ENCODE measurements around the gene CAMK2N1. TPM values are rescaled to one million over a fixed set of nuclear protein-coding genes. Genes with fewer than 3 reads are reported as not detected.

Gene CAMK2N1
- total RNA-seq, 2 experiments from 2014 or later, result 0.57 to 0.69 TPM

DNA sequence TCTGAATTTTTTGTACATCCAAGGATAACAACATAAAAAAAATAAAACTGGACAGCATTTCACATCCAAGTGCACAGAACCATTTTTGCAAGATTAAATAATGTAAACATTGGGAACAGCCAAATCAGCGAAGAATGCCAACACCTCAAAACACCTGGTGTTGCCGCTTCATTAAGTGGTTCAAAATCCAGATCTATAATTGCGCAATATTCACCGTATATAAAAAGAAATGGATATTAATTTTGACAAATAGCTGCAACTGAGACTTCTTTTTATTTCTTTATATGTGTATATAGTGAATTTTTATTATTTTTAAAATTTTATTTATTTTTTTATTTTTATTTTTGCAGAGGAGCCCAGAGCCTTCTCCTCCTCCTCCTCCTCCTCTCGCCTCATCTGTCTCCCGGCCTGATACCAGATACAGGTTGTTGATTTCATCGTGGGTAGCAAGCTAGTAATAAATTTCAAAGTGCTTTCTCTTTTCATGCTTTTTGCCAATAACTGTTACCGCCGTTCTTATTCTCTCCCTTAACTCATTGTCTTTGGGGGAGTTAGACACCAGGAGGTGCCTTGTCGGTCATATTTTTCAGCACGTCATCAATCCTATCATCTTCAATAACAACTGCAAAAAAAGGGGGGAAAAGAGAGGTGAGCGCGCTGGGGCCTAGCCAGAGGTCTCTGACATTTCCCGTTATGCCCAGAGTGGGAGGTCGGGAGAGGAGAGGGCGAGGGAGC, 2.7 kb downstream of the CAMK2N1 start:
- no peaks in the 10 kb centered on the region for H3K36me3 Mint-ChIP-seq (ENCODE audit: low read depth)
- H3K27ac Mint-ChIP-seq, result no peak overlapping the region
- H3K27me3 Mint-ChIP-seq (ENCODE audit: low read depth), result peaks cover 48% of the 10 kb centered on the region
- no peak for DNase-seq
- H3K4me1 Mint-ChIP-seq (ENCODE audit: low read depth), result peaks cover 13% of the 10 kb centered on the region
- intact Hi-C loops (cut with micrococcal nuclease), result no loop called here
- H3K9me3 Mint-ChIP-seq, result no peaks in the 10 kb centered on the region
- CTCF ChIA-PET, result interaction anchor here (0.7 to 2.2 kb wide), 6 partner anchors 11 to 271 kb away, joined by 3 to 7 read pairs (median 4); no protein-coding TSS in a partner anchor
- H3K4me3 Mint-ChIP-seq, result no peak overlapping the region

DNA sequence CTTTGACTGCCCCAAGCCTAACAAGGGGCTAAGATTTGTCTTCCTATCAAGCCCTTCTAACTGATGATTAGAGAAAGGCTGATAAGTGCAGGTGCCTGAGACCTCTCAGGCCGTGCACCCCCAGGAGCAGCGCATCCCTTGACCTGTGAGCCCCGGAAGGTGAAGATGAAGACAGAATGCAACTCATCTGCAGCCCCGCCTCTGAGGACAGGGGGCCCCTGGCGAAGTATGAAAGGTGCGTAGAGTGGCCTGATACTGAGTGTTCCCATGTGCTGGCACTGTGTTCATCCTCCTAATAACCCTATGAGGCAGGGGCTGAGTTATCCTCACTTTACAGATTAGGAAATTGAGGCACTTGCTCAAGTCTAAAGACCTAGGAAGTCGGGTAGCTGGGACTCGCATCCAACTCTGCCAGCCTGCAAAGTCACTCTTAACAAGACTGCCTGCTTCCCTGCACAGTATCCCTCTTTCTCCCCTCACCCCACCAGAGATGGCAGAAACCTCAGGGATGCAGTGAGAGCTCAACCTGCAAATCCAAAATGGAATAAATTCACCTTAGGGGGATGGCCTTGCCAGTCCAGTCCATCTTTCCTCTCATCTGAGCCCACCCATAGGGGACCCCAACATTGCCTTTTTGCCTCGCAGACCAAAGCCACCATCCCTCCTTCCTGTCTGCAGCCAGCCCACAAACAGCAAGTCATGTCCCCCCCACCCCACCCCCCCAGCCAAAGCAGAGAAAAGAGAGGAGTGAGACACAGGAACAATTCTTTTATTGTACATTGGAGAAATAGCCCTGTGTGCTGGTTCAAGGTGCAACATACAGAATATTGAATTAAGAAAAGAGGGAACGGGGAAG, 4.1 kb downstream of the CAMK2N1 start:
- H3K4me3 Mint-ChIP-seq, result no peak overlapping the region
- no peaks in the 10 kb centered on the region for H3K9me3 Mint-ChIP-seq
- H3K27ac Mint-ChIP-seq, result no peak overlapping the region
- peaks cover 48% of the 10 kb centered on the region for H3K27me3 Mint-ChIP-seq (ENCODE audit: low read depth)
- no peak for DNase-seq
- CTCF ChIA-PET, result interaction anchor here (1.0 to 1.6 kb wide), 2 partner anchors 12 to 105 kb away, joined by 3 to 4 read pairs; no protein-coding TSS in a partner anchor
- peaks cover 11% of the 10 kb centered on the region for H3K4me1 Mint-ChIP-seq (ENCODE audit: low read depth)
- intact Hi-C loops (cut with micrococcal nuclease), result no loop called here
- H3K36me3 Mint-ChIP-seq (ENCODE audit: low read depth), result no peaks in the 10 kb centered on the region

DNA sequence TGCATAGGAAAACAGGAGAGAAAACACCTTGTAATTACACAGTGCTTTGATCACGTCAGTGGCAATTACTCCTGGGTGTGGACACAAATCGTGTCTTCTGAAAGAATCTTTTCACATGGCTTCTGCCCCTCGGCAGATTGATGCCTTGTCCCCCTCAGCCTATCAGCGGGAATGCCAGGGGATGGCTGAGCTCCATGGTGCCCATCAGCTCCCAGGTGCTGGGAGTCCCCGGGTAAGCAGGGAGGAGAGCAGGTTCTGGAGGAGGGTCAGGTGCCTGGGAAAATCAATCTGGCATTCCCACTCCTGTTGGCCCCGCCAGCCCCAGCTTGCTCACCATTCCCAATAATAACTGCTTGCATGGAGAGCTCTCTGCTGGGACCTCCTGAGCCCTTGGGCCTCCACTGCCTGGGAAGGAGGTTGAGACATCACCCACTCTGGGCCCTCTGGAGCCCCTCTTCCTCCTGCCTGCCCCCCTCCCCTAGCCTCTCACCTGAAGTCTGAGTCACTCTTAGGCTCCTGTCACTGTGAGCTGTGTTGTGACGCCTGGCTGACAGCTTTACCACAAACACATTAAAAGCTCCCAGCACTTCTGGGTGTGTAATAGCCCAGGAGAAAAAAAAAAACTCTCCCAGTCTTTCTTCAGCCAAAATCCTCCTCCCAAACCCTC, 4.9 kb downstream of the CAMK2N1 start:
- CTCF ChIA-PET, result interaction anchor here (0.7 kb wide), 1 partner anchor 122 kb away, joined by 3 read pairs; no protein-coding TSS in a partner anchor
- no peak overlapping the region for H3K4me3 Mint-ChIP-seq
- H3K4me1 Mint-ChIP-seq (ENCODE audit: low read depth), result peaks cover 11% of the 10 kb centered on the region
- no peaks in the 10 kb centered on the region for H3K9me3 Mint-ChIP-seq
- no peak for DNase-seq
- intact Hi-C loops (cut with micrococcal nuclease), result no loop called here
- no peaks in the 10 kb centered on the region for H3K36me3 Mint-ChIP-seq (ENCODE audit: low read depth)
- peaks cover 52% of the 10 kb centered on the region for H3K27me3 Mint-ChIP-seq (ENCODE audit: low read depth)
- no peak overlapping the region for H3K27ac Mint-ChIP-seq

DNA sequence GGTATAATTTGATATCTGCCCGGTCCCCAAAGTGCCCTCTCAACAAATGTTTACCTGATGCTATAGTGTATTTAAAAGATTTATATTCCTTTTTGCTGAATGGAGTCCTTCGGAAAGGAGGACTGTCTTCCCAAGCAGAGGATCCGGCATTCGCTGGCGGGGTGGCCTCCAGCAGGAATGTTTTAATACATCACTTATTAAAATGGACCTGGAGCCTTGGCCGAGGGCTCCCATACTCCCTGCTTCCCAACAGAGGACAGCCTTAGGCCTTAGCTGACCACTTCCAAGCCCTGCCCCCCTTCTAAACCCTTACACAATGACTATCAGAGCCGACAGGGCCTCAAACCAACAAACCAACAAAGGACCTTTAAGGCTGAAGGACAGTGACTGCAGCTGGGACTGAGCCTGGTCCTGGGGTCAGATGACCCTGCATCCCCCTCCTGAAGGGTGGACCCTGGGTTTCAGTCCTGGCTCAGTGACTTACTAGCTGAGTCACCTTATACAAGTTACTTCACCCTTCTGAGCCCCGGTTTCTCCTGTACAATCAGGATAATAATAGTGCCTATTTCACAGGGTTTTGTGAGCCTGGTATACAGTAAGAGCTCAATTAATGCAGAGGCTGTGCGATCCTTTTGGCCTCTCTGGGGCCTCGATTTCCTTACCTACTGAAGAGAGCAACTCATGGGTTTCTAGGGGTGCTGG, 5.6 kb downstream of the CAMK2N1 start:
- H3K36me3 Mint-ChIP-seq (ENCODE audit: low read depth), result no peaks in the 10 kb centered on the region
- H3K9me3 Mint-ChIP-seq, result no peaks in the 10 kb centered on the region
- CTCF ChIA-PET, result interaction anchor here (0.7 kb wide), 1 partner anchor 121 kb away, joined by 3 read pairs; no protein-coding TSS in a partner anchor
- no peak for DNase-seq
- H3K4me3 Mint-ChIP-seq, result no peak overlapping the region
- H3K27ac Mint-ChIP-seq, result no peak overlapping the region
- H3K4me1 Mint-ChIP-seq (ENCODE audit: low read depth), result peaks cover 8% of the 10 kb centered on the region
- intact Hi-C loops (cut with micrococcal nuclease), result no loop called here
- H3K27me3 Mint-ChIP-seq (ENCODE audit: low read depth), result peaks cover 59% of the 10 kb centered on the region

DNA sequence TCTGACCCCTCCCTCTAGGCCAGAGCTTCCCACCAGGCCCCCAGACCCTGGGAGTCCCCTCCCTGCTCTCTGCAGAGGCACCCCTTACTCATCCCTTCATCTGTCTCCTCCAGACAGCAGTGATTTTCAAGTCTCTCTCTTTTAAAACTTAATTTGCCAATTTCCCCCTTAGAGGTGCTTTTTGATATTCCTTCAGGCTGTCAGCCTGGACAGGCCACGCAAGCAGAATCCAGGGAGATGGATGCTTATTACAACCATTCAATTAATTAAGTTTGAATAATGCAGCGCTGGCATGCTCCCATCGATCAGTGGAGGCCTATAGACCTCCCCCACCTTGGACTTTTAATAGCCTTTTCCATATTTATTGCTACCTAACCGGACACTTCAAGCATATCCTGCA, 6.2 kb downstream of the CAMK2N1 start:
- no peaks in the 10 kb centered on the region for H3K9me3 Mint-ChIP-seq
- CTCF ChIA-PET, result no interaction called here
- peaks cover 65% of the 10 kb centered on the region for H3K27me3 Mint-ChIP-seq (ENCODE audit: low read depth)
- no peaks in the 10 kb centered on the region for H3K36me3 Mint-ChIP-seq (ENCODE audit: low read depth)
- H3K4me1 Mint-ChIP-seq (ENCODE audit: low read depth), result peaks cover 8% of the 10 kb centered on the region
- no peak overlapping the region for H3K4me3 Mint-ChIP-seq
- H3K27ac Mint-ChIP-seq, result no peak overlapping the region
- intact Hi-C loops (cut with micrococcal nuclease), result no loop called here
- DNase-seq, result no peak

DNA sequence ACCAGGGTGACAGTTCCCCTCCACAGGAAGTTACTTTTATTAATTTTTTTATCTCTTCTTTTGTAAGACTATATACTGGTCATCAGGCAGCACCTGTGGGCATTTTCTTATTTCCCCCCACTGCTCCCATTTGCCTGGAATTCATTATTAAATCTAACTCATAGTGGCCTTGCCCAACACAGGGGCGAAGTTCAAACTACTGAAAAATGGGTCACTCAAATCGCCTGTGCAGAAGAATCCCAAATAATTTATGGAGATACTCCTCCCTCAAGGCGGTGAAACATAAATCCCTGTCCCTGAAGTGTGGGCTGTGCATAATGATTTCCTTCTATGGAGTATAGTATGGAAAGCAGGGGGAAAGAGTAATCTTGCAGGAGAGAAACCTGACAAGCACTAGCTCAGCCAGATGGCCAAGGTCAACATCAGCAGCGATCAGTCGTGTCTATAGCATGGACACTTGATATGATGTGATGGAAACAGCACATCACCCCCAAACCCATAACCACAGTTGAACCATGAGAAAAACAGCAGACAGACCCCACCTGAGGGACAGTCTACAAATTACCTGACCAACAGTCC, 7.9 kb downstream of the CAMK2N1 start:
- intact Hi-C loops (cut with micrococcal nuclease), result no loop called here
- CTCF ChIA-PET, result no interaction called here
- H3K27me3 Mint-ChIP-seq (ENCODE audit: low read depth), result peaks cover 65% of the 10 kb centered on the region

DNA sequence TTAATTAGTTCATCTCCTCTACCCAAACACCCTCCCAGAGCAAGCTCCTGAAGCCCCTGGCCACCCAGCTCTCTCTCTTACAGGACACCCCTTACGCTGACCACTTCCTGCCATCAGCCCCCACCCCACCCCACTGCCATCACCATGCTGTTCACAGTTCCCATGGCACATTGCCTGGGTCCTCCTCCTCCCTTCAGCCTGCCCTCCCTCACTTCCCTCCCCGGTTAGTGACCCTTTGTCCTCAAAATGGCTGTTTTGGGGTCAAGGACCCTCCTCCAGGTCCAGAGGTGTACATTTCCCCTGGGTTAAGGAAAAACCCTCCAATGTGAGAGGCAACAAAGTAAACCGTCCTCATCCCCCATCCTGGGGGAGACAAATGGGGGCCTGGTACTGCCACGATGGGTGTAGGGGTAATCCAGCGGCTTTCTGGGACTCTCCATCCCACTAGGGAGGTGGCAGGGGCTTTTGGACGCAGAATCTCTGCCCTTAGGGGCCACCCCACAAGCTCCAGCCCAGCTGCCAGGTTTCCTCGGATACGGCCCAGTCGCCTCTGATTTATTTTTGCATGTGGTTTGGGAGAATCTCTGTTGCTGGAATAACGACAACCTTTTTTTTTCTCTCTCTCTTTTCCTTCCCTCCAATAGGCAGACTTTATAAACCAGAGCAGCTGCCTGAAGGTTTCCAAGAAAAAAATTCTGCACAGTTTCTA, 8.5 kb downstream of the CAMK2N1 start:
- H3K4me3 Mint-ChIP-seq, result no peak overlapping the region
- peaks cover 63% of the 10 kb centered on the region for H3K27me3 Mint-ChIP-seq (ENCODE audit: low read depth)
- DNase-seq, result no peak
- CTCF ChIA-PET, result no interaction called here
- H3K4me1 Mint-ChIP-seq (ENCODE audit: low read depth), result peaks cover 2% of the 10 kb centered on the region
- H3K9me3 Mint-ChIP-seq, result no peaks in the 10 kb centered on the region
- H3K36me3 Mint-ChIP-seq (ENCODE audit: low read depth), result no peaks in the 10 kb centered on the region
- intact Hi-C loops (cut with micrococcal nuclease), result no loop called here
- H3K27ac Mint-ChIP-seq, result no peak overlapping the region

More for the DNA sequence above, 7.9 kb downstream of the CAMK2N1 start:
- DNase-seq, result no peak
- Mint-ChIP-seq H3K4me3 (no peak overlapping the region), H3K27ac (no peak overlapping the region), H3K9me3 (no peaks in the 10 kb centered on the region), H3K4me1 (ENCODE audit: low read depth) (peaks cover 2% of the 10 kb centered on the region), H3K36me3 (ENCODE audit: low read depth) (no peaks in the 10 kb centered on the region)

DNA sequence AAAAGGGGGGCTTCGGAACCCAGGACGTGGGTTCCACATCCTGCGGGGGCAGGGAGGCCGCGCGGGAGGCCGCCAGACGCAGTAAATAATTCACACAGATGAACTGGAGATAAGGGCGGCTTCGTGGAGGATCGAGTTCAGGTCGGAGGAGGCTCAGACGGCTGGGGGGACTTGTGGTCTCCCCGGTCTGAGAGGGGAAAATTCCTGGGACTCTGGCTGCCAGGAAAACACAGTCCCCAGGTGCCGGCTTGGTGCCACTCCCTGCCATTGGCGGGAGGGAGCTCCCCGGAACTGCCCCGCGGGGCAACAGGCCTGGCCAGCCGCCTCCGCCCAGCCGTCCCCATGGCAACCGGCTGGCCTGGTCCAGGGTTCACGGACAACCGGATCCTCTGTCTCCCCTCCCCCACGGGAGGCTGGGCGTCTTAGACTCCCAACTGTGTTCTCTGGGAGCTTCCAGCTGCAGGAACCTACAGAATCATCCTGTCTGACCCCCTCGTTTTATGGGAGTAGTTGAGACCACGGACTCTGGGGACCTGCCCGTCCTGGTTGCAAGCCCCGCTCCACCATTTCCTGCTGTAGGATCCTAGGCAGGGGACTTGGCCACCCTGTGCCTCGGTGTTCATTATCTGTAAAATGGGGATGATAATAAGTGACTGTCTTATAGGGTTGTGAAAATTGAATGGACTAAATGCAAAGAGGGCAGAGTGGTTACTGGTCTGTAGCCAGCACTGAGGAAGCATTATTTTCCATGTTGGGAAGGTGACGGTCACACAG, 9.6 kb downstream of the CAMK2N1 start:
- H3K27ac Mint-ChIP-seq, result no peak overlapping the region
- H3K9me3 Mint-ChIP-seq, result no peaks in the 10 kb centered on the region
- intact Hi-C loops (cut with micrococcal nuclease), result no loop called here
- H3K4me1 Mint-ChIP-seq (ENCODE audit: low read depth), result peaks cover 2% of the 10 kb centered on the region
- CTCF ChIA-PET, result no interaction called here
- no peak overlapping the region for H3K4me3 Mint-ChIP-seq
- no peak for DNase-seq
- H3K36me3 Mint-ChIP-seq (ENCODE audit: low read depth), result no peaks in the 10 kb centered on the region
- peaks cover 66% of the 10 kb centered on the region for H3K27me3 Mint-ChIP-seq (ENCODE audit: low read depth)

DNA sequence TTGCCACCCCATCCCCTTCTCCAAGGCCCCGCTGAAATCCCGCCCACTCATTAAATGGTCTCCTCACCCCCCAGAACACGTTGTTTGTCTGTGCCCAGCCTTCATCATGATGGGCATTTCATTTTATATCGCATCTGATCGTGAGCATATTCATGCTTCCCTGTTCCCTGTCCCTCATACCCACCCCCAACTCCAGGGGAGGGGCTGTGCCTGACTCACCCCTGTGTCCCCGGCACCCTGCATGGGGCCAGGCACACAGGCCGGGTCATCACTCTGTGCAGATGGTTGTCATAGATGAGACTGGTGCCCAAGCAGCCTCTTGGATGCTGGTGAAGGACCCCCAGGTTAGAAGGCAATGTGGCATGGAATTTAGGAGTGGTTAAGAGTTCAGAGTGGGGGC, 11.0 kb downstream of the CAMK2N1 start:
- Mint-ChIP-seq H3K36me3 (ENCODE audit: low read depth) (no peaks in the 10 kb centered on the region), H3K27me3 (ENCODE audit: low read depth) (peaks cover 64% of the 10 kb centered on the region), H3K27ac (no peak overlapping the region), H3K4me3 (no peak overlapping the region), H3K4me1 (ENCODE audit: low read depth) (peaks cover 2% of the 10 kb centered on the region), H3K9me3 (no peaks in the 10 kb centered on the region)
- no peak for DNase-seq
- intact Hi-C loops (cut with micrococcal nuclease), result no loop called here
- CTCF ChIA-PET, result interaction anchor here (0.7 kb wide), 1 partner anchor 25 kb away, joined by 4 read pairs; no protein-coding TSS in a partner anchor

DNA sequence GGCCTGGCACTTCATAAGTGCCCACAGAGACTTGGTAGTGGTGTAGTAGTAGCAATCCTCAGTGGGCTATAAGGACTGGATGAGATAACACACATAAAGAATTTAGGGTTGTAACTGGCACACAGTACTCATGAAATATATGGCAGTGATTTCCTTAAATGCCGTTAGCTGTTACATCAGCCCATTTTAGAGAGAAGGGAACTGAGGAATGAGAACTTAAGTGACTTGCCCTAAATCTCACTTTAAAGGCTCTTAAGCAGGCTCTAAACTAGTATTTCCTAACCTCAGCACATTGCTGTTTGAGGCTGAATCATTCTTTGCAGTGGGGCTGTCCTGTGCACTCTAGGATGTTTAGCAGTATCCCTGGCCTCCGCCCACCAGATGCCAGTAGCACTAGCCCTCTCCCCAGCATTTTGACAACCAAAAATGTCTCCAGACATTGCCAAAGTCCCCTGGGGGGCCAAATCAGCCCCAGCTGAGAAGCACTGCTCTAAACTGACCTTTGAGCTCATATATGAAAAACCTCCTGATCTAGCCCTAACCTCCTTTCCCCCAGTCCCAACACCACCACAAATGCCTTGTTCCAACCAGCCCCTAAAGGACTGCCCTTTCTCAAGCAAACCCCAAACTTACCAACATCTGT, 11.6 kb downstream of the CAMK2N1 start:
- H3K27ac Mint-ChIP-seq, result no peak overlapping the region
- no peak overlapping the region for H3K4me3 Mint-ChIP-seq
- intact Hi-C loops (cut with micrococcal nuclease), result no loop called here
- peaks cover 2% of the 10 kb centered on the region for H3K4me1 Mint-ChIP-seq (ENCODE audit: low read depth)
- peaks cover 62% of the 10 kb centered on the region for H3K27me3 Mint-ChIP-seq (ENCODE audit: low read depth)
- CTCF ChIA-PET, result no interaction called here
- DNase-seq, result no peak
- no peaks in the 10 kb centered on the region for H3K9me3 Mint-ChIP-seq
- no peaks in the 10 kb centered on the region for H3K36me3 Mint-ChIP-seq (ENCODE audit: low read depth)
